GM21447 (cell line): ENCODE data around the gene SRRM2.

ENCODE experiments used
- ATAC-seq: cut with Tn5 transposase; IDR thresholded peaks from one replicate; pipeline ENCODE4 v1.9.1; 2021; ENCODE audit not compliant: unreplicated experiment

SRRM2 gene

GRCh38 chr16:2761472-2761871, 9.0 kb downstream of the SRRM2 start:
- ATAC-seq = no peak

DNA sequence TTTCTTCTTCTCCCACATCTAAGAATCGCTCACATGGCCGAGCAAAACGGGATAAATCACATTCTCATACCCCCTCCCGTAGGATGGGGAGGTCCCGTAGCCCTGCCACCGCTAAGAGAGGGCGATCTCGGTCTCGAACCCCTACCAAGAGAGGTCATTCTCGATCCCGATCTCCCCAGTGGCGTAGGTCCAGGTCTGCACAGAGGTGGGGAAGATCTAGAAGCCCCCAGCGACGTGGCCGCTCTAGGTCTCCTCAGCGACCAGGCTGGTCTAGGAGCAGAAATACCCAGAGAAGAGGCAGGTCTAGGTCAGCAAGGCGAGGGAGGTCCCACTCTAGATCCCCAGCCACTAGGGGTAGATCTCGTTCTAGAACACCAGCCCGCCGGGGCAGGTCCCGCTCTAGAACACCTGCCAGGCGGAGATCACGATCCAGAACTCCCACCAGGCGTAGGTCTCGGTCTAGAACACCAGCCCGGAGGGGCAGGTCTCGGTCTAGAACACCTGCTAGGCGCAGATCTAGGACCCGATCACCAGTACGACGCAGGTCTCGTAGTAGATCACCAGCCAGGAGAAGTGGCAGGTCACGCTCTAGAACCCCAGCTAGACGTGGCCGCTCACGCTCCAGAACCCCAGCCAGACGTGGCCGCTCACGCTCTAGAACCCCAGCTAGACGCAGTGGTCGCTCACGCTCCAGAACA, 9.6 kb downstream of the SRRM2 start:
- ATAC-seq = no peak

DNA sequence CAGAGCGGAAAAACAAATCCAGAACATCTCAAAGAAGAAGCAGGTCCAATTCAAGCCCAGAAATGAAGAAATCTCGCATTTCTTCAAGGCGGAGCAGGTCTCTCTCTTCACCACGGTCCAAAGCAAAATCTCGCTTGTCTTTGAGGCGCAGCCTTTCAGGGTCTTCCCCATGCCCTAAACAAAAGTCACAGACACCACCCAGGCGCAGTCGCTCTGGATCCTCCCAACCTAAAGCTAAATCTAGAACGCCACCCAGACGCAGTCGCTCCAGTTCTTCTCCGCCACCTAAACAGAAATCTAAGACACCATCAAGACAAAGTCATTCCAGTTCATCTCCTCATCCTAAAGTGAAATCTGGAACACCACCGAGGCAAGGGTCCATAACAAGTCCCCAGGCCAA, 10.3 kb downstream of the SRRM2 start:
- ATAC-seq = no peak

DNA sequence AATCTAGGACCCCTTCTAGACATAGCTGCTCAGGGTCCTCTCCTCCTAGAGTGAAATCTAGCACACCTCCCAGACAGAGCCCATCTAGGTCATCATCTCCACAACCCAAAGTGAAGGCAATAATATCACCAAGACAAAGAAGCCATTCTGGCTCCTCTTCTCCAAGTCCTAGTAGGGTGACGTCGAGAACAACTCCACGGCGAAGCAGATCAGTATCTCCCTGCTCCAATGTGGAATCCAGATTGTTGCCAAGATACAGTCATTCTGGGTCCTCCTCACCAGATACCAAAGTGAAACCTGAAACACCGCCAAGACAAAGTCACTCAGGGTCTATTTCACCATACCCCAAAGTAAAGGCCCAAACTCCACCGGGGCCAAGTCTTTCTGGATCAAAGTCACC, 10.7 kb downstream of the SRRM2 start:
- ATAC-seq = no peak

DNA sequence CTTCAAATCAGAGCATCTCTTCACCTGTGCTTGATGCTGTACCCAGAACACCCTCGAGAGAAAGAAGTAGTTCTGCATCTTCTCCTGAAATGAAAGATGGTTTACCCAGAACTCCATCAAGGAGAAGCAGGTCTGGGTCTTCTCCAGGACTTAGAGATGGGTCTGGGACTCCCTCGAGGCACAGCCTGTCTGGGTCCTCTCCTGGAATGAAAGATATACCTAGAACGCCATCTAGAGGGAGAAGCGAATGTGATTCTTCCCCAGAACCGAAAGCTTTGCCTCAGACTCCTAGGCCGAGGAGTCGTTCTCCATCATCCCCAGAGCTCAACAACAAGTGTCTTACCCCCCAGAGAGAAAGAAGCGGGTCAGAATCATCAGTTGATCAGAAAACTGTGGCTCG, 12.3 kb downstream of the SRRM2 start:
- ATAC-seq = no peak

- ATAC-seq = no peak
Observed at GRCh38 chr16:2765462-2766404, 13.3 kb downstream of the SRRM2 start.

DNA sequence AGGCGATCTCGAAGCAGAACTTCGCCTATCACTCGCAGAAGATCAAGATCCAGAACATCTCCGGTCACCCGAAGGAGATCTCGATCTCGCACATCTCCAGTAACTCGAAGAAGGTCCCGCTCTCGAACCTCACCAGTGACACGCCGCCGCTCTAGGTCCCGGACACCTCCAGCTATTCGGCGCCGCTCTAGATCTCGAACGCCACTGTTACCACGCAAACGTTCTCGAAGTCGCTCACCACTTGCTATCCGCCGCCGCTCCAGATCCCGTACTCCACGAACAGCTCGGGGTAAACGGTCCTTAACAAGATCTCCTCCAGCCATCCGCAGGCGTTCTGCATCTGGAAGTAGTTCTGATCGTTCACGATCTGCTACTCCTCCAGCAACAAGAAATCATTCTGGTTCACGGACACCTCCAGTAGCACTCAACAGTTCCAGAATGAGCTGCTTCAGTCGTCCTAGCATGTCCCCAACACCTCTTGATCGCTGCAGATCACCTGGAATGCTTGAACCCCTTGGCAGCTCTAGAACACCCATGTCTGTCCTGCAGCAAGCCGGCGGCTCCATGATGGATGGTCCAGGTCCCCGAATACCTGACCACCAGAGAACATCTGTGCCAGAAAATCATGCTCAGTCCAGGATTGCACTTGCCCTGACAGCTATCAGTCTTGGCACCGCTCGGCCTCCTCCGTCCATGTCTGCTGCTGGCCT, 14.1 kb downstream of the SRRM2 start:
- no peak for ATAC-seq

- no peak for ATAC-seq
Observed at GRCh38 chr16:2767140-2767731, 14.8 kb downstream of the SRRM2 start.

- no peak for ATAC-seq
Observed at GRCh38 chr16:2767891-2768290, 15.5 kb downstream of the SRRM2 start.

GRCh38 chr16:2768403-2769089, 16.1 kb downstream of the SRRM2 start:
- ATAC-seq = no peak

- ATAC-seq = no peak
Observed at GRCh38 chr16:2769100-2769529, 16.7 kb downstream of the SRRM2 start.

- ATAC-seq = no peak
Observed at GRCh38 chr16:2769675-2770056, 17.2 kb downstream of the SRRM2 start.

- no peak for ATAC-seq
Observed at GRCh38 chr16:2770057-2770951, 17.9 kb downstream of the SRRM2 start.

DNA sequence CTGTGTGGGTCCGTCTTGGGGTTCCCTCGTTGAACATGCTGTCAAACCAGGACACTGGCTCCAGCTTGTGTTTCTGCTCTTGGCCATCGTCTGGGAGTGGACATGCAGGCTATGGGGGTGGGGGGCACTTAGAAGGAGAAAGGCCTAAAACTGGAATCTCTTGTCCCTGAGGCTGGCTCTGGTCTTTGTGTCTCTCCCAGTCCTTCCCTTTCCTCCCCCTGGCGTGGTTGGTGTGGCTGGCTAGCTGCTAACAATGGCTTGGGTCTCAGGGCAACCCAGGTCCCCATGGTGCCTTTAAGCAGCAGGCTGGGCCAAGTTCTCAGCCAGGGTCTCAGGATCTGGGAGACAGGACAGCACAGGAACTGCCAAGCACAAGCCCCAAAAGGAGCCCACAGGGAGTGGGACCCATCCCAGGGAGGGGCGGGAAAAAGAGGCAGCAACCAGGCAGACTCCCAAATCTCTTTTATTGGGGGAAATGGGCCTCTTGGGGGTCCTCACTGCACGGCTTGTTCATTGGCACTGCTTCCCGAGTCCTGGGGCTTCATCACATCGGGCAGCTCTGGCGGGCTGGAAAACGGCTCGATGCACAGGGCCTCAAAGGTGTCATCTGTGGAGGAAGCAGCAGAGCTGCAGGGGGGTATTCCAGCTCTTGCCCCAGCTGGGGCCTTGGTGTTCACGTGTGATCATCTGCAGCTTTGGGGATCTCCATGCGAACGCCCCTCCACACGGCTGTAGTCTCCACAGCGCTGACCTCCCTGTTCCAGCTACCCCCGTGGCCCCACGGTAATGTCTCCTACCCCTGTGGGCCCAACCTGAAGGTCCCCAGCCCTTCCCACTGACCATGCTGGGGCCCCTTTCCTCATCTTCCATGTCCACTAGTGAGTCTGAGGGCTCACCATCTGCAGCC, 19.3 kb downstream of the SRRM2 start:
- ATAC-seq = no peak

- no peak for ATAC-seq
Observed at GRCh38 chr16:2773188-2773968, 20.9 kb downstream of the SRRM2 start.

DNA sequence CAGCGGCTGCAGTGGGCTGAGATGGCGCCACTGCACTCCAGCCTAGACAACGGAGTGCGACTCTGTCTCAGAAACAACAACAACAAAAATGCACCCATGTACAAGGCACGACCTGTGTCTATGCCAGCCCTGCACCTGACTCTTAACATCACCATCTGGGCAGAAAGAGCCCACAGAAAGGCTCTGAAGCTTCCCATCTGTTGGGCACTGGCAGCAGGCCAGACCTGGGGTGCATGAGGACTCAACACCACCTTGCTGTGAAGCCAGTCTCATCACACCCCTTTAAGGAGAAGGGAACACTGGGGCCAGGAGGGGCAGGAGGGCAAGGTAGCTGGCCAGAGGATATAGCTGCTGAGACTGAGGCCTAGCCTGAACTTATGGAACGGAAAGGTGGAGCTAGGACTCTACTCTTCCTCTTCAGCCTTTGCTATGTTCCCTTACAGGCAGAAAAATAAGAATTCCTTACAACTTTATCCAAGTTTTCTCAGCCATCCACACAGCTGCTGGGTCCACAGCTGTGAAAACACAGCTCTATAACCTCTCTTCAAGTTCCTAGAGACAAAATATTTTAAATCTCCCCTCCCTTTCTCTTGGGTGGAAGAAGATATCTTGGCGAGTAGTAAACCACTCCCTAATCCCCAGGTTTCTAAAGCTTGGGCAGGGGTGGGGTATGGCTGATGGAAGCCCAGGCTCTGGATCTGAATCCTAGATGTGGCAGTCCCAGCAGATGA, 21.9 kb downstream of the SRRM2 start:
- ATAC-seq = no peak

GRCh38 chr16:2775131-2775716, 22.8 kb downstream of the SRRM2 start:
- no peak for ATAC-seq
